GM13977 (cell line): Measurements from ENCODE around the gene SLC6A9.

ENCODE experiments used
- DNase-seq: peaks from one replicate; pipeline ENCODE4 v3.0.0; 2012; ENCODE audit warnings: low spot score
- in situ Hi-C: fragments of 300-500 bp; cut with MboI; formaldehyde crosslinking; loops from one replicate; pipeline ENCODE4 v1.12.0; 2022; ENCODE audit warnings: low sequenced_read_pairs, low pct_unique_long_range_greater_than_20kb, mixed read lengths, inconsistent platforms; ENCODE audit not compliant: unreplicated experiment
- TF ChIP-seq, protein P1 (sequence below): IDR thresholded peaks from 2 replicates; pipeline ENCODE4 v1.5.1; 2012; ENCODE audit warnings: mild to moderate bottlenecking, control low read depth; ENCODE audit not compliant: insufficient read depth; ENCODE audit errors: extremely low read depth, missing control alignments

Gene SLC6A9

DNA sequence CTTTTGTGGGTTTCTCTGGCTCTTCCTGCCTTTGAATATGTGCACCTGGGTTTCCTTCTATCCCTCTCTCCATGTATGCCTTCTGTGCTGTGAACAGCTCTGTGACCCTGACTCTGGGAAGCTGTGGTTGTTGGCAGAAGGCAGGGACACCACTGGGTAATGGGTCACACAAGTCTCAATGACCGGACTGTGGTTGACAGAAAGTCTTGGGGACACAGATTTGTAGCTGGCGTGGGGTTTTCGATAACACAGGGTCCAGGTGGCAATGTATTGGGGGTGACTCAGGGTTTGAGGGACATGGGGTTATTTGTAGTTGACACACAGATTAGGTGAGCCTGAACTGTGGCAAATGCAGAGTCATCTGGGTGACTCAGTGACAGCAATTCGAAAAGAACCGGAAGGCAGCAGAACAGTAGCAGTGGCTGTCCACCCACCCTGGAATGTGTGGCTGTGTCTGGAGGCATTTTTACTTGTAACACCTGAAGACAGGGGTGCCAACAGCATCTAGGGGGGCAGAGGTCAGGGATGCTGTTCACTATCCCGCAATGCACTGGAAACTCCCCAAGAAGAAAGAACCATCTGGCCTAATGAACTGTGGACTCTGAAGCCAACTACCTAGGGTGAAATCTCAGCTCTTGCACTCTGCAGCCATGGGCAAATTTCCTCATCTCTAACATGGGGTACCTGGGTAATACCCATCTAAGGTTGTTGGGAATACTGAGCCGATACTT, 13.0 kb upstream of the SLC6A9 start:
- TF ChIP-seq, protein P1, sequence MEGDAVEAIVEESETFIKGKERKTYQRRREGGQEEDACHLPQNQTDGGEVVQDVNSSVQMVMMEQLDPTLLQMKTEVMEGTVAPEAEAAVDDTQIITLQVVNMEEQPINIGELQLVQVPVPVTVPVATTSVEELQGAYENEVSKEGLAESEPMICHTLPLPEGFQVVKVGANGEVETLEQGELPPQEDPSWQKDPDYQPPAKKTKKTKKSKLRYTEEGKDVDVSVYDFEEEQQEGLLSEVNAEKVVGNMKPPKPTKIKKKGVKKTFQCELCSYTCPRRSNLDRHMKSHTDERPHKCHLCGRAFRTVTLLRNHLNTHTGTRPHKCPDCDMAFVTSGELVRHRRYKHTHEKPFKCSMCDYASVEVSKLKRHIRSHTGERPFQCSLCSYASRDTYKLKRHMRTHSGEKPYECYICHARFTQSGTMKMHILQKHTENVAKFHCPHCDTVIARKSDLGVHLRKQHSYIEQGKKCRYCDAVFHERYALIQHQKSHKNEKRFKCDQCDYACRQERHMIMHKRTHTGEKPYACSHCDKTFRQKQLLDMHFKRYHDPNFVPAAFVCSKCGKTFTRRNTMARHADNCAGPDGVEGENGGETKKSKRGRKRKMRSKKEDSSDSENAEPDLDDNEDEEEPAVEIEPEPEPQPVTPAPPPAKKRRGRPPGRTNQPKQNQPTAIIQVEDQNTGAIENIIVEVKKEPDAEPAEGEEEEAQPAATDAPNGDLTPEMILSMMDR: no peak
- in situ Hi-C loops: loop anchor here (25.0 kb wide), 1 partner anchor 507 kb away; the partner anchor contains the start of gene PTPRF
- DNase-seq: no peak

DNA sequence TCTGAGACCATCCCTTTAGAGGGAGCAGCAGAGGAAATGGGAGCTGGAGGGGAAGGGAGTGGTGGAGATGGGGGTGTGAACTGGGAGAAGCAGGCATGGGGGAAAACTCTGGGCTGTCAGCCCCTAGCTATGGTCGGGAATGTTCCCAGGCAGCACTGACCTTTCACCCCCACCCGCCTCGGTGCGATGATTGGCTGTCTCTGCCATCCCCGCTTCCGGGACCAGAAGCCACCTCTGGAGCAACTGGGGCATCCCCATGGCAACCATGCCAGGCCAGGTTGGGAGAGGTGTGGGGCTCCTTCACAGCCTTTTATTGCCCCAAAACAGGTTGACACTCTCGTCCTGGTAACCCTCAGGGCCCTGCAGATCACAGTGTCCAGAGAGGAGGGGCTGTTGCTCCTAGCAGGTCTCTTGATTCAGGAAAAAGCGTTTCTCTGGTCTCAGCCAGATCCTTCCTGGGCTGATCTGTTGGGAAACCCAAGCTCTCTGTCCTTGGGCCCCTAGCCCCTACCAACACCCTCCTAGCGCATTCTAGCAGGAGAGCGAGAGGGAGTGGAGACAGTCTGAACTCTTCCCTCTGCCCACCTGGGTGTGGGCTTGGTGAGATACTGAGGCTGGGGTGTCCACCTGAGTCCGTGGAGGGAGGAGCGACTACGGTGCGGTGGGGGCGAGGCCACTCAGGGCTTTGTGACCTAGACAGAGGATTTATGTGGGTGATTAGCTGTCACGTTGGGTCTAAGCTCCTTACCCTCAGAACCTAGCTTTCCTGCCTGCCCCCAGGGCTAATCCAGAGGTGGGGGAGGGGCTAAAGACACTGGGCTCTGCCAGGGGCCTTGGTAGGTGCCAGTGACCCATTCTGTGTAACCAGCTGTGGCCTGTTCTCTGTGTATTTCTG, 12.2 kb upstream of the SLC6A9 start:
- no peak for DNase-seq
- TF ChIP-seq, protein P1: no peak
- in situ Hi-C loops: loop anchor here (25.0 kb wide), 1 partner anchor 506 kb away; the partner anchor contains the start of gene PTPRF

DNA sequence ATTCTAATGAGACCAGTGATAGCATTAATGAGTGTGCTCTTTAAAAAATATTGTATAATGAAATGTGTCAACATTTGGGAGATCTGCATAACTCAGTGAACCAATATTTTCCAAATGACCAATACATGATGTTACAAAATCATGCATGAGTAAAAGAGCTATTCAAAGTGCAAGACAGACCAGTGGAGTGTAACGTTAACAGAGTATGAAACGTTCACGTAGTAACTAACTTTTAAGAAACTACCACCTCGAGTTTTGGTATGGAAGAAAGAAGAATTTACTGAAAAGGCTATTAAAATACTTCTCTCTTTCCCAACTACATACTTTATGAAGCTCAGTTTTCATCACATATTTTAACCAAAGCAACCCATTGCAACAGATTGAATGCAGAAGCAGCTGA, 9.6 kb upstream of the SLC6A9 start:
- in situ Hi-C loops: loop anchor here (25.0 kb wide), 1 partner anchor 504 kb away; the partner anchor contains the start of gene PTPRF
- TF ChIP-seq, protein P1: no peak
- DNase-seq: no peak

DNA sequence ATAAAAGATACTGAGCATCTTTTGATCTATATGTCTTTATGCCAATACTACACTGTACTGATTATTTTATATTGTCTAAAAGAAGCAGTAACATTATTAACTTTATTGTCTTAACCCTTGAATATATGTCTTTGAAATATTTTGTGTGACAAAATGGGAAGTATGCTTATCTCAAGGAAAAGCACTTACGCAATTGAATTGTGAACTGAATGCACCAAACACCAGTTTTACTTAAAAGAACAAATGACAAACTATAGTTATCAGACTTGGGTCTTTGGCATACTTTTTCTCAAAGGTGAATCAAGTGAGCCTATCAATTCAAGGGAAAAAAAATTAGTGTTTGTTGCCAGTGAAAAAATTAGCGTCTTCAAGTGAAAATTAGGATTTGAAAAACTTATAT, 9.2 kb upstream of the SLC6A9 start:
- in situ Hi-C loops: loop anchor here (25.0 kb wide), 1 partner anchor 503 kb away; the partner anchor contains the start of gene PTPRF
- TF ChIP-seq, protein P1: no peak
- no peak for DNase-seq

DNA sequence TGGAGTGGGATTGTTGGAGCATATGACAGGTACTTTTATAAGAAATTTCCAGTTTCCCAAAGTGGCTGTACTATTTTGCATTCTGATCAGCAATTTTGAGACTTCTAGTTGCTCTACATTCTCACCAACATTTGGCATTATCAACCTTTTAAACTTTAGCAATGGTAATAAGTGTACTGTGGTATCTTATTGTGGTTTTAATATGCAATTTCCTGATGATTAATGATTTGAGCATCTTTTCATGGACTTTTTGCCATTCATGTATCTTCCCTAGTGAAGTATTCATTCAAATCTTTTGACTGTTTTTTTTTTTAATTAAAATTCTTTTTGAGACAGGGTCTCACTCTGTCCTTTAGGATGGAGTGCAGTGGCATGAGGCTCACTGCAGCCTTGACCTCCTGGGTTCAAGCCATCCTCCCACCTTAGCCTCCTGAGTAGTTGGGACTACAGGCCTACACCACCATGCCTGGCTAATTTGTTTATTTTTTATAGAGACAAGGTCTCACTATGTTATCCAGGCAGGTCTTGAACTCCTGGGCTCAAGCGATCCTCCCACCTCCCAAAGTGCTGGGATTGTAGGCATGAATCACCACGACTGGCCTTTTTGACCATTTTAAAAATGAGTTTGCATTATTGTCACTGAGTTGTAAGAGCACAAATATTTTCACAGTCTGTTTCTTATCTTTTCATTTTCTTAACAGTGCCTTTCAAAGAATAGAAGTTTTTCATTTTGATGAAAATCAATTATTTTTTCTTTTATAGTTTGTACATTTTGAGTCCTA, 7.8 kb upstream of the SLC6A9 start:
- TF ChIP-seq, protein P1: no peak
- DNase-seq: no peak
- in situ Hi-C loops: loop anchor here (25.0 kb wide), 1 partner anchor 502 kb away; the partner anchor contains the start of gene PTPRF

DNA sequence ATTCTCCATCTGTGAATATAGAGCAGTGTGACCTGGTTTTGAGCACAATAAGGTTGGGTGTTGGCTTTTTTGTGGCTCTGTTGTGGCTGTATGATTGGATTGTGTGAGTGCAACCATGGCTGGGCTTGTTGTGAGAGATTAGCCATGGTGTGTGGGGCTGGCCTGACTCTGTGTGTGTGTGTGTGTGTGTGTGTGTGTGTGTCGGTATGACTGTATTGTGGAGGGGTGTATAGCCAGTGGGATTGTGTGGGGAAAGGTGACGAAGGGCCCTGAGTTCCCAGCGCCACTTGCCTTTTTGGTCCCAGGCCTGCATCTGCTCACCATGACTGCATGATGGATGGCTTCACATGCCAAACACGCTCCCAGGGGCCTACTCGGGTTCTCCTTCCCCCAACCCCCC, 5.9 kb upstream of the SLC6A9 start:
- TF ChIP-seq, protein P1: no peak
- no peak for DNase-seq
- in situ Hi-C loops: loop anchor here (25.0 kb wide), 1 partner anchor 500 kb away; the partner anchor contains the start of gene PTPRF
